ENCODE results near the gene GOLGA8S.
"Not testable (repeated sequence)": the region's sequence is repeated elsewhere in the genome, so short reads cannot be mapped to it uniquely, and the experiment has no call there.

Gene GOLGA8S

DNA sequence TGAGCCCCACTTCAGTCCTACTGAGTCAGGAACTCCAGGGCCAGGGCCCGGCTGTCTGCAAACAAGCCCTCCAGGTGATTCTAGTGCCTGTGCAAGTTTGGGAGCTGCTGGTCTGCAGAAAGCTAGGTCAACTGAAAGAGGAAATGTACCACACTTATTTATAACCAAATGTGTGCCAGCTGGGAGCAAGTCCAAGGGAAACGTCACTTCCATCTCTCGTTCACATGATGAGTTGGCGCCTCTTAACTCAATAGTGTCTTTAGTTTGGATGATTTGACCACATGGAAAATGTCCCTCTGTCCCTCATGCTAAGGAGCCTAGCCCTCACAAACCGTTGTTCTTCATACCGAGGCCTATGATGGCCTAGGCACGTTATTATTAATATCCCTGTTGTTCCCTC lies 43.2 kb downstream of the GOLGA8S start:
- no peak for DNase-seq (ENCODE audit: low read depth)

DNA sequence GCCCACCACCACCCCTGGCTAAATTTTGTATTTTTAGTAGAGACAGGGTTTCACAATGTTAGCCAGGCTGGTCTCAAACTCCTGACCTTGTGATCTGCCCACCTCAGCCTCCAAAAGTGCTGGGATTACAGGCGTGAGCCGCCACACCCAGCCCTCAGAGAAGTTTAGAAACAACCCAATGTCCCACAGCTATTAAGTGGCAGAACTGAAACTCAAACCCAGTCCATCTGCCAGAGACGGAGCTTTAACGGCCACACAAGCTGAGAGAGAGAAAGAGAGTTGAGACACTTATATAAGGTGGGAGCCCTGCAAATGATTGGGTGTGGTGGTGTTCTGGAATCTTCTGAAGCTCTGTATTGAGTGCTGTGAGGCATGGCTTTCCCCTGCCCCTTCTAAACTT lies 43.8 kb downstream of the GOLGA8S start:
- DNase-seq (ENCODE audit: low read depth), result not testable (repeated sequence)

DNA sequence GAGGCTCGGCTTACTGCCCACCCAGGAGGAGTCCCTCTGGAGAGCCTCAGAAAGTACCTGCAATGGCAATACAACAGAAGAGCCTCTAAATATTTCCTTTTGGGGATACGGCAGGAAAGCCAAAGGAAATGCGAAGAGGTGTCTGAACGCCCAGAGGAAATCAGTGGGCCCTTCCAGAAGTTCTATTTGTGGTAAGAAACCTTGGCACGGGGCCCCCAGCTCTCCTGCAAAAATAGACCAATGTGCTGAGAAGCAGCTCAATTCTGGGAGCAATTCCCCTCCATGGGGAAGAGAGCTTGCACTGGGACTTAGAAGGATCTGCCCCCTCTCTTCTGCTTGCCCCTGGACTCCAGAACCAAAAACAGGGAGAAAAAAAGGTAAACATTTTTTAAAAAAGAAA lies 44.7 kb downstream of the GOLGA8S start:
- not testable (repeated sequence) for DNase-seq (ENCODE audit: low read depth)

DNA sequence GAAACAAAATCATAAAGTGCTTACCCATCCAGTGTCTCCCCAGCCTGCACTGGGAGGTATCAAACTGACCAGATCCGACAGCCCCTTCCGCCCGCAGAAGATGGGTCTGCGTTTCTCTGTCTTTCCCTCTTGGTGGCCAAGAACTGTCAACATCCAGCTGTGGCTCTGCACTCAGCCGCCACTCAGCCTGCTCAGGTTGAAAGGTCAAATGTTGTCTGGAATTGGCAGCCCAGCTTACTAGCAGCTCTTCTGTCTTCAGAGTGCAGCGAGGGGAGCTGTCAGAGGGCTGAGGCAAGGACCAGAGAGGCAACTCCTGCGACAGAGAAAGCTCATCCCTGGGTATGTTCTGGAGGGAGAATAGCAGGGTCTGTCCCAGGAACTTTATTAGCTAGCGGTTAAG lies 47.1 kb downstream of the GOLGA8S start:
- DNase-seq (ENCODE audit: low read depth), result no peak

DNA sequence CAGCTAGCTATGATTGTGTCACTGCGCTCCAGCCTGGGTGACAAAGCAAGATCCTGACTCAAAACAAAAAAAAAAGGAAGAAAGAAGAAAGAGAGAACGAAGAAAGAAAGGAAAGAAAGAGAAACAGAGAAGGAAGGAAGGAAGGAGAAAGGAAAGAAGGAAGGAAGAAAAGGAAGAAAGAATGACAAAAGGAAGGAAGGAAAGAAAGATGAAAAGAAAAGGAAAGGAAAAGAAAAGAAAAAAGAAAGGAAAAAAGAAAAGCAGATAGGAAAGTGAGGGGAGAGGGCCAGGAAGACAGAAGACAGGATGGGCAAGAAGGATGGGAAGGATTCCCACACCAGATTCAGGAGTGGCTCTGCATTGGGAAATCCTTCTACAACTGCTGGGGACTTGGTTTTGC lies 47.6 kb downstream of the GOLGA8S start:
- no peak for DNase-seq (ENCODE audit: low read depth)

DNA sequence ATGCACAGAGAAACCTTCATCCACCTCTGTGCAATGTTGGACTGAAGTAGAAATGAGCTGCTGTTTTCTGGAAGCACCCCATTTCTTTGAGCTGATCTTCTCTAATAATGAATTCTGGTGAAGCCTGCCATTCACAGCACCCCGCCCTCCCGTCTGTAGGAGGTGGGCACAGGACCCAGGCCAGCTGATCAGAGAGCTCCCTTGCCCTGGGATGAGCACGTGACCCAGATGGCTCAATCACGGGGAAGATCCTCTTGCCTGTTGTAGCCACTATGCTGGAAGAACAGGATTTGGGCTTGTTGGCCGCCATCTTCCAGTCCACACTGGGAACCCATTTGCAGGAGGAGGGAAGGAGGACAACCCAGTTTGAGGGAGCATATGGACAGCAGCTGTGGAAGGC lies 48.0 kb downstream of the GOLGA8S start:
- no peak for DNase-seq (ENCODE audit: low read depth)

DNA sequence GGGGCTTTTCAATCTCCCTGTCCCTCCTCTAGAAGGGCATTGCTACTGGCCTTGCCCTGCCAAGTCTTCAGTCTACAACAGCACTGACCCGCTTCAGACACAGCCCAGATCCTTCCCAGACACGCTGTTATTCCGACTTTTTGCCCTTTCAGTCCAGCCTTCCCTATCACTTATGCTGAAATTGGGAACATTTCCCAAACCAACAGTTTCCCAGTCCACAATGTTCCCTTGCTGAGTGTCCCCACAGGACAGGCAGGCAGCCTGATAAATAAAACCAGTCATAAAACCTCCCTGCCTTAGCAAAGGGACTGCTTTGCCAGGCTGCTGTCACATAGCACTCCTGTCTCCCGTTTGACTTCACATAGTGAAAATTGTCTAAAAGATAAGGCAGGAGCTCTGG lies 49.0 kb downstream of the GOLGA8S start:
- DNase-seq (ENCODE audit: low read depth), result no peak

DNA sequence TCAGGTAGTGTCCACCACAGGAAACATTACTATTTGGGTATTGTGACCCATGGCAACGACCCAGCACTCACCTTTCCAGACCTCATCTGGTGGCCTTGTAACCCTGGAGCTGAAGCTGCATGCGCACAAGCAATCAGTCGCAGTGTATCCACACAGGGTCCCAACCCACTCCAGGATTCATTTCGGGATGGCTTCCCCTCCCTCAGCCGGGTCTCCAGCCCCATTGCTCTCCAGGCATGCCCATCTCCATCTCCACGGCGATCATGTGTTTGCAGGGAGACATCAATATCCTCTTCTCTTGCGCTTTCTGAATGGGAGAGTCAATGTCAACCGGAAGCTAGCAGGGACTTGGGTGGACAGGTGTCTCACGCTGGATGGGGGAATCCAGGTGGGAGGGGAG lies 57.3 kb downstream of the GOLGA8S start:
- no peak for DNase-seq (ENCODE audit: low read depth)

DNA sequence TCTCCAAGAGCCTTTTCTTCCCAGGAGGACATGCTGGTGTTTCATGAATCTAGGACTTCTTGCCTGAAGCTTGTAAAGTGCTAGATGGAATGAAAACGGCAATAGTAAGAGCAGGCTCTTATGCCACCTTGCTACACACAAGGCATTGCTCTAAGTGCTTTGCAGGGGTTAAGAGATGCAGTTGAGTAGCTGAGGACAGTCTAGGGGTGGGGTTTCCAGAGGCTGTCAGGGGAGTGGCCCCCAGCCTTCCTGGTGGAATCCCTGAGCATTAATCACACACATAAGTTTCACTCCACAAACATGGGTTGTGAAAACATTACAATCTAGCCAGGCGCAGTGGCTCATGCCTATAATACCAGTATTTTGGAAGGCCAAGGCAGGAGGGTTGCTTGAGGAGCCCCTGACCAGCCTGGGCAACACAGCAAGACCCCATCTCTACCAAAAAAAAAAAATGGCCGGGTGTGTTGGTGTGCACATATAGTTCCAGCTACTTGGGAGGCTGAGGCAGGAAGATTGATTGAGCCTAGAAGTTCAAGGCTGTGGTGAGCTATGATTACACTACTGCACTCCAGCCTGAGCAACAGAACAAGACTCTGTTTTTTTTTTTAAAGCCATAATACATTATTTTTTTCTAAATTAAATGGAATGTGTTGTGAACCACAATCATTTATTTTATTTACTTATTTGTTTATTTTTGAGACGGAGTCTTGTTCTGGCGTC lies 58.5 kb downstream of the GOLGA8S start:
- not testable (repeated sequence) for DNase-seq (ENCODE audit: low read depth)

All from stimulated activated CD4-positive, alpha-beta T cell treated with anti-CD3 and anti-CD28 coated beads, Interleukin-2, amount 100 ng/mL, for 4 hours (primary cell).